ENCODE measurements around the gene TMEM202.

The TMEM202 gene

DNA sequence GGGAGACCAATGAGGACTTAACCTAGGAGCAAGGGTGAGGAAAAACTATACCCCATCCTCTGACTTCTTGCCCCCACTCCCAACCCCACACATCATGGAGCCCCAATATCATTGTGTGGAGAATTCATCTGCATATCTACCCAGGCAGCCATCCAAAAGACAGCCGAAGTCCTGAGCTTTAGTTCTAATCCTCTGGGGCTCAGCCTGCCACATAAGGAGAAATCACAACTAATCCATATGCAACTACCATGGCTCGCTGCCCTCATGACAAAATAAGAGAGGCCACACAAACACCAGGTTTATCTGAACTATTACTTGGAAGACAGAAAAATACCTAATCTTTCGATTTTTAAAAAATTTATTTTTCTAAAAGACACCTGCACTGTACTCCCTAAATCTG is 40.0 kb upstream of the TMEM202 start:
- TF ChIP-seq GABPA (IDR thresholded peaks at IDR 0.05; ENCODE audit: low read depth), result no peak
- DNase-seq (ENCODE audit: low read depth in 1 of 2, low spot score in 1 of 2), result no peak
- Histone ChIP-seq H3K27ac (replicated peaks) (no peak overlapping the region), H3K27me3 (ENCODE audit: insufficient read depth, poor library complexity, severe bottlenecking) (no peaks in the 10 kb centered on the region), H3K4me3 (replicated peaks; ENCODE audit: insufficient read depth, low read length) (no peak overlapping the region)

DNA sequence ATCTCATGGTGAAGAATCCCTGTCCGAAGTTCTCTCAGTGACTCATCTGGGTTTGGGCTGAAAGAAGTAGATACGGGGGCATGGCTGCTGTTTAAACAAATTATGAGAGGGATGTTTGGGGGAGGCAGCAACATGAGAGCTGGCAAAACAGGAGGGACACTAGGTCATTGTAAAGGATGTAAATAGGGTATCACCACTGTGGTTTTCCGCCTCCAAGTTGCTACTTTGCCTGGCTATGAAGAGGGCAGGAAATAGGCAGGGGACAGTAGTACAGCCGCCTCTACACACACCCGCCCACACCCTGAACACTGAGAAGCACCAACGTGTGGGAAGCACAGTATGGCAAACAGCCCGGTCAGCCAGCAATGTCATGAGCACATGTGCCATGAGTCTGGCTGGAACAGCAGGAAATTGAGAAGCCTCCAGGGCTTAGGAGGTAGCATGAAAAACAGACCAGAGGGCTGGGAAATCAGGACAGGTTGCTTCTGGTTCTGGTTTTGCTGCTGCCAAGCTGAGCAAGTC is 39.4 kb upstream of the TMEM202 start:
- no peak overlapping the region for H3K27ac ChIP-seq (replicated peaks)

DNA sequence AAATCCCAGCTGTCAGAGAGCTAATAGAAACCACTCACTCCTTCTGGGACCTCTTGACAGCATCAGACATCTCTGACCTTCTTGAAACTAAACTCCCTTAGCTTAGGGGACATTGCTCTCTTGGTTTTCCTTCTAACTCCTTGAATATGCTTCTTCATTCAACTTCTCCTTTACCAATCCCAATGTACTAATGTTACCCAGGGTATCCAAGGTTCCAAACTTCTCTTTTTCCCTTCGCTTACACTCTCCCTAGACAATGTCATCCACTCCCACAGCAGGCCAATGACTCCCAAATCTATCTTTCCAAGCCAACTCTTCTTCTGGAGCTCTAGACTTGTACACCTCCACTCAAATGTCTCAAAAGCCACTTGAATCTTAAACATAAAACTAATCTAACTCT is 36.9 kb upstream of the TMEM202 start:
- DNase-seq (ENCODE audit: low read depth in 1 of 2, low spot score in 1 of 2), result no peak
- no peak overlapping the region for H3K4me3 ChIP-seq (replicated peaks; ENCODE audit: insufficient read depth, low read length)
- TF ChIP-seq, protein P1, sequence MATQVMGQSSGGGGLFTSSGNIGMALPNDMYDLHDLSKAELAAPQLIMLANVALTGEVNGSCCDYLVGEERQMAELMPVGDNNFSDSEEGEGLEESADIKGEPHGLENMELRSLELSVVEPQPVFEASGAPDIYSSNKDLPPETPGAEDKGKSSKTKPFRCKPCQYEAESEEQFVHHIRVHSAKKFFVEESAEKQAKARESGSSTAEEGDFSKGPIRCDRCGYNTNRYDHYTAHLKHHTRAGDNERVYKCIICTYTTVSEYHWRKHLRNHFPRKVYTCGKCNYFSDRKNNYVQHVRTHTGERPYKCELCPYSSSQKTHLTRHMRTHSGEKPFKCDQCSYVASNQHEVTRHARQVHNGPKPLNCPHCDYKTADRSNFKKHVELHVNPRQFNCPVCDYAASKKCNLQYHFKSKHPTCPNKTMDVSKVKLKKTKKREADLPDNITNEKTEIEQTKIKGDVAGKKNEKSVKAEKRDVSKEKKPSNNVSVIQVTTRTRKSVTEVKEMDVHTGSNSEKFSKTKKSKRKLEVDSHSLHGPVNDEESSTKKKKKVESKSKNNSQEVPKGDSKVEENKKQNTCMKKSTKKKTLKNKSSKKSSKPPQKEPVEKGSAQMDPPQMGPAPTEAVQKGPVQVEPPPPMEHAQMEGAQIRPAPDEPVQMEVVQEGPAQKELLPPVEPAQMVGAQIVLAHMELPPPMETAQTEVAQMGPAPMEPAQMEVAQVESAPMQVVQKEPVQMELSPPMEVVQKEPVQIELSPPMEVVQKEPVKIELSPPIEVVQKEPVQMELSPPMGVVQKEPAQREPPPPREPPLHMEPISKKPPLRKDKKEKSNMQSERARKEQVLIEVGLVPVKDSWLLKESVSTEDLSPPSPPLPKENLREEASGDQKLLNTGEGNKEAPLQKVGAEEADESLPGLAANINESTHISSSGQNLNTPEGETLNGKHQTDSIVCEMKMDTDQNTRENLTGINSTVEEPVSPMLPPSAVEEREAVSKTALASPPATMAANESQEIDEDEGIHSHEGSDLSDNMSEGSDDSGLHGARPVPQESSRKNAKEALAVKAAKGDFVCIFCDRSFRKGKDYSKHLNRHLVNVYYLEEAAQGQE (IDR thresholded peaks at IDR 0.05; ENCODE audit: insufficient replicate concordance, low read depth), result no peak
- TF ChIP-seq, protein P2, sequence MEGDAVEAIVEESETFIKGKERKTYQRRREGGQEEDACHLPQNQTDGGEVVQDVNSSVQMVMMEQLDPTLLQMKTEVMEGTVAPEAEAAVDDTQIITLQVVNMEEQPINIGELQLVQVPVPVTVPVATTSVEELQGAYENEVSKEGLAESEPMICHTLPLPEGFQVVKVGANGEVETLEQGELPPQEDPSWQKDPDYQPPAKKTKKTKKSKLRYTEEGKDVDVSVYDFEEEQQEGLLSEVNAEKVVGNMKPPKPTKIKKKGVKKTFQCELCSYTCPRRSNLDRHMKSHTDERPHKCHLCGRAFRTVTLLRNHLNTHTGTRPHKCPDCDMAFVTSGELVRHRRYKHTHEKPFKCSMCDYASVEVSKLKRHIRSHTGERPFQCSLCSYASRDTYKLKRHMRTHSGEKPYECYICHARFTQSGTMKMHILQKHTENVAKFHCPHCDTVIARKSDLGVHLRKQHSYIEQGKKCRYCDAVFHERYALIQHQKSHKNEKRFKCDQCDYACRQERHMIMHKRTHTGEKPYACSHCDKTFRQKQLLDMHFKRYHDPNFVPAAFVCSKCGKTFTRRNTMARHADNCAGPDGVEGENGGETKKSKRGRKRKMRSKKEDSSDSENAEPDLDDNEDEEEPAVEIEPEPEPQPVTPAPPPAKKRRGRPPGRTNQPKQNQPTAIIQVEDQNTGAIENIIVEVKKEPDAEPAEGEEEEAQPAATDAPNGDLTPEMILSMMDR (IDR thresholded peaks at IDR 0.05; ENCODE audit: insufficient read depth, low read length), result no peak
- TF ChIP-seq SPI1 (IDR thresholded peaks at IDR 0.05; ENCODE audit: borderline replicate concordance, low read depth) (no peak), POLR2AphosphoS5 (IDR thresholded peaks at IDR 0.05; ENCODE audit: low read depth) (no peak), GABPA (IDR thresholded peaks at IDR 0.05; ENCODE audit: low read depth) (no peak)
- H3K27ac ChIP-seq (replicated peaks), result no peak overlapping the region
- H3K27me3 ChIP-seq (ENCODE audit: insufficient read depth, poor library complexity, severe bottlenecking), result no peaks in the 10 kb centered on the region

More for the DNA sequence above, 39.4 kb upstream of the TMEM202 start:
- H3K27me3 ChIP-seq (ENCODE audit: insufficient read depth, poor library complexity, severe bottlenecking), result no peaks in the 10 kb centered on the region
- no peak for TF ChIP-seq SPI1 (IDR thresholded peaks at IDR 0.05; ENCODE audit: borderline replicate concordance, low read depth)
- TF ChIP-seq, protein P1 (IDR thresholded peaks at IDR 0.05; ENCODE audit: insufficient replicate concordance, low read depth), result no peak
- TF ChIP-seq, protein P2 (IDR thresholded peaks at IDR 0.05; ENCODE audit: insufficient read depth, low read length), result no peak
- TF ChIP-seq POLR2AphosphoS5 (IDR thresholded peaks at IDR 0.05; ENCODE audit: low read depth), result no peak
- TF ChIP-seq GABPA (IDR thresholded peaks at IDR 0.05; ENCODE audit: low read depth), result no peak
- DNase-seq (ENCODE audit: low read depth in 1 of 2, low spot score in 1 of 2), result no peak
- no peak overlapping the region for H3K4me3 ChIP-seq (replicated peaks; ENCODE audit: insufficient read depth, low read length)

DNA sequence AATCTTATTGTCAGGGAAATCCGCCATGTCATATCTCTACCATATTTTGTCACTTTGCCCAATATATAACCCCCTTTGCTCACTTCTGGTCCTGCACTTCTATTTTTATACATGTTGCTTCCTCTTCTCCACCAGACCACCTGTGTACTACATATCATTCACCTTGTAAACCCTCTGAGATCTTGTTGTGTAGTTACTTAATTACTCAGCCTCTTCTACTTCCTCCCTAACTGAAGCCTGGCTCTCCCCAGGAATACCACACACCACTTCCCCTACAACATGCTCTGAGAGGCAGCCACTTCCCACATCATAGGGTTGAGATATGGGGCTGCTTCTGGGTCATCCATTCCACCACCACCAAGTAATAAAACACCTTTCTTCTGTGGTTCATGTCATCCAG is 32.3 kb upstream of the TMEM202 start:
- H3K27ac ChIP-seq (replicated peaks), result peak overlapping the region; percentile 30
- no peak overlapping the region for H3K4me3 ChIP-seq (replicated peaks; ENCODE audit: insufficient read depth, low read length)
- TF ChIP-seq GABPA (IDR thresholded peaks at IDR 0.05; ENCODE audit: low read depth) (no peak), POLR2AphosphoS5 (IDR thresholded peaks at IDR 0.05; ENCODE audit: low read depth) (peak; percentile 81), SPI1 (IDR thresholded peaks at IDR 0.05; ENCODE audit: borderline replicate concordance, low read depth) (peak; percentile 98)
- no peaks in the 10 kb centered on the region for H3K27me3 ChIP-seq (ENCODE audit: insufficient read depth, poor library complexity, severe bottlenecking)
- DNase-seq (ENCODE audit: low read depth in 1 of 2, low spot score in 1 of 2), result peak; percentile 82 to 89

DNA sequence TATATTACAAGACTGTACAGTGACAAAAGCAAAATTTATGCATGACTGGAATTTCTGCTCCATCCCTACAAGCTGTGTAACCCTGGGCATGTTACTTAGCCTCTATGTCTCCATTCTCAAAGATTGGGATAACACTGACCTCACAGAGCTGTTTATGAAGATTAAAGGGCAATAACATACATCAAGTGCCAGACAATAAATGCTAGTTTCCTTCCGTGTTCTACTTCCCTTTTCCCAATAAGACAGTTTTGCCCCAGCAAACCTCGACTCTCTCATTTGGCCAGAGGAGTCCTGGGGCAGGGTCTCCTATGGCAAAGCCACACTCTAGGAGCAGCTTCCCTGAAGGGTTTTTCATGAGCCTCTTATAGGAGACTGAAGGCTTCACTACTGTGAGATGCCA is 29.8 kb upstream of the TMEM202 start:
- peak overlapping the region; percentile 68 for H3K27ac ChIP-seq (replicated peaks)
- TF ChIP-seq, protein P1 (IDR thresholded peaks at IDR 0.05; ENCODE audit: insufficient replicate concordance, low read depth), result no peak
- peak; percentile 13; the same call in 1 of the 2 replicates for TF ChIP-seq SPI1 (IDR thresholded peaks at IDR 0.05; ENCODE audit: borderline replicate concordance, low read depth)
- peak in 1 of 2 experiments; percentile 38 for DNase-seq (ENCODE audit: low read depth in 1 of 2, low spot score in 1 of 2)
- no peak overlapping the region for H3K4me3 ChIP-seq (replicated peaks; ENCODE audit: insufficient read depth, low read length)
- H3K27me3 ChIP-seq (ENCODE audit: insufficient read depth, poor library complexity, severe bottlenecking), result no peaks in the 10 kb centered on the region
